ENCODE measurements around the gene KMT2C.

The KMT2C gene

DNA sequence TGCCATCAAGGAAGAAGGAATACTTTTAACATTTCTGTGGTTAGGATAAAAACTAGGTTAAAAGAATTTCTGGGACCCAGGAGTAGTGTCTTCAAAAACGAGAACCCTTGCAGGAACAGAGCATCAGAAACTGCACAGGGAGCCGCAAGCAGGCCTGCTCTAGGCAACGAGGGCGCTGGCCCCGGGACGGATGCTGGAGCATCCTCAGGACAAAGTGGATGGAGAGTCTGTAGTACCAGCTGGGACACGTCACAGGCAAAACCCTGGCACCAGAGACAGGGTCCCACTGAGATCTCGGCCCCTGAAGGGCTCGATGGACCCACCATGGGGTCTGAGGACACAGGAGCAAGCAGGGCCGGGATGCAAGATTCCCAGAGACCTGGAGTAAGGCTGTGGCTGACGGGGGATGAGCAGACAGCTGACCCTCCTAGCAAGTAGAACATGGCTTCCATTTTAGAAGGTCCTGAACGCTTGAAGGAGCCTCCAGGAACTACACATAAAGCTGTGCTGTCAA lies 303.8 kb downstream of the KMT2C start:
- Histone ChIP-seq H3K9ac (no peak overlapping the region), H3K27me3 (no peaks in the 10 kb centered on the region), H3K4me2 (no peak overlapping the region), H3K27ac (no peak overlapping the region), H3K4me1 (no peaks in the 10 kb centered on the region), H3K36me3 (peaks cover 89% of the 10 kb centered on the region), H3K4me3 (no peak overlapping the region), H3K9me3 (peaks cover 14% of the 10 kb centered on the region), H4K20me1 (no peaks in the 10 kb centered on the region)
- no peak for TF ChIP-seq Cebpa-rat (IDR thresholded peaks at IDR 0.05)

DNA sequence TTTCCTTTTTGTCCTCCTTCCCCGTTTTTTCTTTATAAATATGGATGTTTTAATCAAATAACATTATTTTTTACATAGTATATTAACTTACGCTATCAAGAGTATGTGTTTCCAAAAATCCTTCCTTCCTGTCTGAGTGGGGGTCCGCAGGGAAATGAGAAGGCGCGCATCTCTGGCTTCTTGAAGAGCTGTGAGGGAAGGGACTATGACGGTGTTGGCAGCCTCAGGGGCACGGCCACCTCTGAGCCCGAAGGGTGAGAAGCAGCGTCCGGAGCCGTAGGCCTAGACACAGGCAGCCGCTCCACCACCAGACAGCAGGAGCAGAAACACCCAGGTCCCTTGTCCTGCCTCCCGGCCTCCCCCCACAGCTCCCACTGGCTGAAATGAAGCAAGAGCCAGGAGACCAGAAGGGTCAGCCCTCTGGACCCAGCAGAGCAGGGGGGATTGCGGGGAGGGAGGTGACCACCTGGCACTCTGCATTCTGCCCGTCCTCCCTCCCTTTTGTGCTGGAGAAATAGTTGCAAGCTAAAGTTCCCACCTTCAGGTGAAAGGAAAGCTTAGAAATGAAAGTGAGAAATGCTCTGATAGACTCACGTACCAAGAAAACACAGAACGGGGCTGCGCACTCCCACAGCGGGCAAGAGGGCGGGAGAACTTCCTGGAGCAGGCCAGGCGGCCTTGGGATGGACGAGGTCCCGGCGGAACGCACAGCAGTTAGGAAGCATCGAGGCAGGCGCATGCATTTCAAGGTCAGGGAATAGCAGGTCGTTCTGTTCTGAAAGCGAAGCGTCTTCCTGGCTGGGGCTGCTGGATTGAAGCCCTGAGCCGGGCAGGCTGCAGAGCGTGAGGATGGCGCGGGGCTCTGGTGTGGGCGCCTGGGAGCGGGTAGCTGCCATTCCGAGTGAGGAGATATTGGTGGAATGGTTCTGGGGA lies 304.9 kb downstream of the KMT2C start:
- H3K27me3 ChIP-seq: no peaks in the 10 kb centered on the region
- peaks cover 16% of the 10 kb centered on the region for H3K9me3 ChIP-seq
- no peak overlapping the region for H3K27ac ChIP-seq
- H3K4me1 ChIP-seq: no peaks in the 10 kb centered on the region
- H3K36me3 ChIP-seq: peaks cover 86% of the 10 kb centered on the region
- H3K4me3 ChIP-seq: no peak overlapping the region
- no peak for TF ChIP-seq Cebpa-rat (IDR thresholded peaks at IDR 0.05)
- no peak overlapping the region for H3K9ac ChIP-seq
- H4K20me1 ChIP-seq: no peaks in the 10 kb centered on the region
- no peak overlapping the region for H3K4me2 ChIP-seq

- Histone ChIP-seq H3K27ac (no peak overlapping the region), H3K36me3 (peaks cover 93% of the 10 kb centered on the region), H3K27me3 (no peaks in the 10 kb centered on the region), H3K4me3 (no peak overlapping the region), H3K4me2 (no peak overlapping the region), H3K9ac (no peak overlapping the region), H4K20me1 (no peaks in the 10 kb centered on the region), H3K9me3 (peaks cover 27% of the 10 kb centered on the region), H3K4me1 (no peaks in the 10 kb centered on the region)
- TF ChIP-seq Cebpa-rat (IDR thresholded peaks at IDR 0.05): no peak
These were observed 306.1 kb downstream of the KMT2C start for GRCh38 chr7:152129682-152130081.

DNA sequence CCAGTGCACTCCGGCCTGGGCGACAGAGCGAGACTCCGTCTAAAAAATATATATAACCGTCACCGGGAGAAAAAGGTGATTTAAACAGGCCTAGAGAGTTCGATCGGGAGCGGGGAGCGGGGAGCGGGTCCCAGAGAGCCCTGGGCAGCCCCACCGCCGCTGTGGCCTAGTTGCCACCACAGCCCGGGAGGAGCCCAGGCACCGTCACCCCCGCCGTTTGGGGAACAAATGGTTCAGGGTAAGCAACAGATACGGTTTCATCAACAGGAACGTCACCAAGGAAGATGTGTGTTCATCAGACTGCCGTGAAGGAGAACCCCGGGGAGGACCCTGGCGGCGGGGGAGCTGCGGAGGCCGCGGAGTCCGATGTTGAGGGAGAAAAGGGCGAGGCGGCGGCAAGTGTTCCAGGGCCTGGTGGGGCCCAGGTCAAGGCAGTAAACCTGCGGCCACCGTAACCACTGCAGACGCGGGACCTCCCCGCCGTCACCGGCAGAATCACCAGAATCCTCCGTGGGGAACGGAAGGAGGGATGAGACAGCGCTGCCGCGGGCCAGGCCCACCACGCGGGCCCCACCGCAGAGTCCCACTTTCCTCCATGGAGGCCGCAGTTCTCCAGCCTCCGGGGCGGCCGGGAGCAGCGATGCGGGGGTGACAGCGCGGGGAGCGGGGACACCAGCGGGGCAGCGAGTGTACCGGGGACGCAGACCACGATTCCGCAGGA lies 306.9 kb downstream of the KMT2C start:
- Histone ChIP-seq H3K36me3 (peaks cover 97% of the 10 kb centered on the region), H3K27me3 (no peaks in the 10 kb centered on the region), H4K20me1 (no peaks in the 10 kb centered on the region), H3K9ac (no peak overlapping the region), H3K27ac (no peak overlapping the region), H3K4me1 (no peaks in the 10 kb centered on the region), H3K9me3 (peaks cover 34% of the 10 kb centered on the region), H3K4me2 (no peak overlapping the region), H3K4me3 (no peak overlapping the region)
- TF ChIP-seq Cebpa-rat (IDR thresholded peaks at IDR 0.05): no peak

- H3K9ac ChIP-seq: no peak overlapping the region
- H3K27me3 ChIP-seq: no peaks in the 10 kb centered on the region
- no peak for TF ChIP-seq Cebpa-rat (IDR thresholded peaks at IDR 0.05)
- peaks cover 34% of the 10 kb centered on the region for H3K9me3 ChIP-seq
- H3K4me1 ChIP-seq: no peaks in the 10 kb centered on the region
- H3K4me2 ChIP-seq: no peak overlapping the region
- H3K36me3 ChIP-seq: peaks cover 97% of the 10 kb centered on the region
- no peak overlapping the region for H3K27ac ChIP-seq
- H4K20me1 ChIP-seq: no peaks in the 10 kb centered on the region
- no peak overlapping the region for H3K4me3 ChIP-seq
These were observed 307.6 kb downstream of the KMT2C start for GRCh38 chr7:152128252-152128651.

DNA sequence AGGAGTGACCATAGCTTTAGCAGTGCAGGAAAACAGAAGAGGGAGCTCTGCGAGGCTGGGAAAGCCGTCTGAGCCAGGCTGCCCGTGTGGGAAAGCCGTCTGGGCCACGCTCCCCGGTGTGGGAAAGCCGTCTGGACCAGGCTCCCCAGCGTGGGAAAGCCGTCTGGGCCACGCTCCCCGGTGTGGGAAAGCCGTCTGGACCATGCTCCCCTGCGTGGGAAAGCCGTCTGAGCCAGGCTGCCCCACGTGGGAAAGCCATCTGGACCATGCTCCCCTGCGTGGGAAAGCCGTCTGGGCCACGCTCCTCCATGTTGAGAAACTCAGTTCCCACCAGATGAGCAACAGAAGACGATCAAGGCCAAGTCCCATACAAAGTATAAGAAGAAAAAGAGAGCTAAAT lies 308.6 kb downstream of the KMT2C start:
- Histone ChIP-seq H3K9ac (no peak overlapping the region), H3K27me3 (no peaks in the 10 kb centered on the region), H3K4me2 (no peak overlapping the region), H3K4me1 (no peaks in the 10 kb centered on the region), H3K27ac (no peak overlapping the region), H3K36me3 (peaks cover 96% of the 10 kb centered on the region), H4K20me1 (no peaks in the 10 kb centered on the region), H3K9me3 (peaks cover 34% of the 10 kb centered on the region), H3K4me3 (no peak overlapping the region)
- no peak for TF ChIP-seq Cebpa-rat (IDR thresholded peaks at IDR 0.05)

DNA sequence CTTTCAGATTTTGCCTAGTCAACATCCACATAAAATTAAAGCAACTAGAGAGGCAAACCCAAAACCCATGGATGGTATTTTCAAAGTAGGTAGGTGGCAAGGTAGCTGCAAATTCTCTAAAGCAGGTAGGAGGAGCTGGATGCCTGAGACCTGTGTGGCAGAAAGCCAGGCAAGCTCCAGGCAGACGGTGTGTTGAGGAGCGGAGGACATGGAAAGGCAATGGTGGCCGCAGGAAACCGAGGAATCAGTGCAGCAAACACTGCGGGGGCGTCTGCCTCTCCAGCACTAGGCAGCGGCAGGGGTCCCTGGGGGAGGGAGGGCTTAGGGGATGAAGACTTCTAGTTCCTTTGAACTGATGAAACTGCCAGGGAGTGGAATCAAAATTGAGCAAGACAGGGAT lies 309.1 kb downstream of the KMT2C start:
- Histone ChIP-seq H3K9ac (no peak overlapping the region), H3K27me3 (no peaks in the 10 kb centered on the region), H3K36me3 (peaks cover 94% of the 10 kb centered on the region)

GRCh38 chr7:152122540-152122939 lies 313.3 kb downstream of the KMT2C start:
- H3K9me3 ChIP-seq: peaks cover 20% of the 10 kb centered on the region
- H3K36me3 ChIP-seq: peaks cover 94% of the 10 kb centered on the region
- H3K4me2 ChIP-seq: no peak overlapping the region
- no peaks in the 10 kb centered on the region for H3K27me3 ChIP-seq
- no peak overlapping the region for H3K4me3 ChIP-seq
- H3K9ac ChIP-seq: no peak overlapping the region
- H4K20me1 ChIP-seq: no peaks in the 10 kb centered on the region
- no peaks in the 10 kb centered on the region for H3K4me1 ChIP-seq
- no peak for TF ChIP-seq Cebpa-rat (IDR thresholded peaks at IDR 0.05)
- no peak overlapping the region for H3K27ac ChIP-seq

More for the DNA sequence above, 309.1 kb downstream of the KMT2C start:
- no peak for TF ChIP-seq Cebpa-rat (IDR thresholded peaks at IDR 0.05)
- Histone ChIP-seq H3K27ac (no peak overlapping the region), H3K4me3 (no peak overlapping the region), H4K20me1 (no peaks in the 10 kb centered on the region), H3K9me3 (peaks cover 34% of the 10 kb centered on the region), H3K4me2 (no peak overlapping the region), H3K4me1 (no peaks in the 10 kb centered on the region)

GRCh38 chr7:152121432-152121831 lies 314.4 kb downstream of the KMT2C start:
- Histone ChIP-seq H4K20me1 (no peaks in the 10 kb centered on the region), H3K27ac (no peak overlapping the region), H3K4me3 (no peak overlapping the region), H3K36me3 (peaks cover 91% of the 10 kb centered on the region), H3K27me3 (no peaks in the 10 kb centered on the region), H3K4me1 (no peaks in the 10 kb centered on the region), H3K9me3 (peaks cover 20% of the 10 kb centered on the region), H3K4me2 (no peak overlapping the region), H3K9ac (no peak overlapping the region)
- TF ChIP-seq Cebpa-rat (IDR thresholded peaks at IDR 0.05): no peak

DNA sequence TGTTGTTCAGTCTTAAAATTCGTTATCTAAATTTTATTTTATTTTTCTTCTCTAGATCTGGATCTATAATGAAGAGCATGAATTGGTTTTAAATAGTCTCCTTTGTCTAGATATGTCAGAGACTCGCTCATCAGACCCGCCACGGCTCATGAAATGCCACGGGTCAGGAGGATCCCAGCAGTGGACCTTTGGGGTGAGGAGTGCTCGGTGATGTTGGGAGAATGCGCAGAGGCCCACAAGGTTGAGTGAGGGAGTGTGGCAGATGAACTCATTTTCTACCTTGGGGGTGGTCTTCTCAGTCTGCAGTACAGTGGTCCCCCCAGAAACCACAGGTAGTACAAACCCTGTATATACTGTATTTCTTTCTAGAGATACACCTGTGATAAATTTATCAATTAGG lies 315.0 kb downstream of the KMT2C start:
- Histone ChIP-seq H4K20me1 (no peaks in the 10 kb centered on the region), H3K9ac (no peak overlapping the region), H3K4me1 (no peaks in the 10 kb centered on the region), H3K4me2 (no peak overlapping the region), H3K9me3 (peaks cover 17% of the 10 kb centered on the region), H3K4me3 (no peak overlapping the region), H3K27me3 (no peaks in the 10 kb centered on the region), H3K27ac (no peak overlapping the region), H3K36me3 (peaks cover 90% of the 10 kb centered on the region)
- TF ChIP-seq Cebpa-rat (IDR thresholded peaks at IDR 0.05): no peak

Measured in BLaER1 (cell line).